A549 (cell line): ENCODE data around the gene SET. TPM values are rescaled to one million over a fixed set of nuclear protein-coding genes. Genes with fewer than 3 reads are reported as not detected.

Experiments used
- ATAC-seq, 2 experiments: fragments of 200-7000 bp in 1 of 2; fragments of >200 bp in 1 of 2; cut with Nextera tagmentation in 1 of 2; cut with Tn5 transposase in 1 of 2; 3 replicates each; pipeline versions ENCODE4 v1.8.0 to v1.9.1; 2018 to 2020; ENCODE audit warnings: mild to moderate bottlenecking in 1 of 2, moderate library complexity in 1 of 2
- CTCF ChIA-PET: fragments of 300-600 bp; sonication (Branson Sonifier 250); formaldehyde crosslinking; extraction: SDS; loops from one replicate; lab custom pipeline; 2021; ENCODE audit warnings: antibody characterized with exemption, inconsistent platforms; lab: Yijun Ruan, JAX
- POLR2A ChIA-PET: fragments of 350-600 bp; formaldehyde crosslinking; extraction: SDS; loops from one replicate; lab custom pipeline; 2021; ENCODE audit warnings: antibody characterized with exemption, inconsistent platforms; lab: Yijun Ruan, JAX
- DNase-seq, 2 experiments: peaks; one replicate each; pipeline versions ENCODE4 v3.0.0 to v3.0.0-alpha.2; 2011 to 2016; ENCODE audit warnings: low read depth in 1 of 2, low spot score in 1 of 2
- FAIRE-seq: peaks from 2 replicates; lab custom pipeline; 2011; peaks lifted over from hg19 to GRCh38; lab: Jason Lieb, UNC
- H3K27ac ChIP-seq, 2 experiments: fragments of >200 bp; sonication (Bioruptor Twin); formaldehyde crosslinking; 3 replicates each; pipeline ENCODE4 v1.5.1; 2016 to 2017
- H3K4me1 ChIP-seq: fragments of >200 bp; sonication (Bioruptor Twin); formaldehyde crosslinking; 3 replicates; pipeline ENCODE4 v1.6.1; 2016
- H3K4me2 ChIP-seq: fragments of >200 bp; sonication (Bioruptor Twin); formaldehyde crosslinking; 3 replicates; pipeline ENCODE4 v1.6.1; 2016
- H3K4me3 ChIP-seq: fragments of >200 bp; sonication (Bioruptor Twin); formaldehyde crosslinking; 3 replicates; pipeline ENCODE4 v1.5.1; 2016
- H3K9me3 ChIP-seq: fragments of >200 bp; sonication (Bioruptor Twin); formaldehyde crosslinking; 3 replicates; pipeline ENCODE4 v1.6.1; 2016
- CEBPB ChIP-seq, 2 experiments: fragments of >200 bp in 1 of 2; sonication (Bioruptor Twin) in 1 of 2; formaldehyde crosslinking in 1 of 2; IDR thresholded peaks; 2 replicates each; pipeline ENCODE4 v1.6.1; 2012 to 2016
- CHD2 ChIP-seq: fragments of 150-350 bp; IDR thresholded peaks from 2 replicates; pipeline ENCODE4 v1.6.1; 2014; ENCODE audit warnings: low read length; ENCODE audit not compliant: partially characterized antibody
- CHD4 ChIP-seq: fragments of 200-600 bp; sonication (generic); IDR thresholded peaks from 2 replicates; pipeline ENCODE4 v1.6.1; 2016; ENCODE audit warnings: antibody characterized with exemption, mild to moderate bottlenecking, borderline replicate concordance
- EHF ChIP-seq: fragments of 250-450 bp; sonication (Bioruptor Pico); IDR thresholded peaks from 2 replicates; pipeline ENCODE4 v1.5.0; 2020; ENCODE audit warnings: mild to moderate bottlenecking
- EP300 ChIP-seq, 2 experiments: fragments of >200 bp; sonication (Bioruptor Twin); formaldehyde crosslinking; IDR thresholded peaks; 2 replicates in 1 of 2; 3 replicates in 1 of 2; pipeline ENCODE4 v1.6.1; 2016 to 2017
- FOSB ChIP-seq: fragments of 250-450 bp; sonication (Bioruptor Pico); IDR thresholded peaks from 2 replicates; pipeline ENCODE4 v1.5.0; 2020; ENCODE audit warnings: mild to moderate bottlenecking, moderate library complexity
- FOSL2 ChIP-seq, 2 experiments: fragments of 450-650 bp in 1 of 2; fragments of >200 bp in 1 of 2; sonication (Bioruptor Twin) in 1 of 2; formaldehyde crosslinking; IDR thresholded peaks; 2 replicates each; pipeline versions ENCODE4 v1.5.0 to v1.6.1; 2016 to 2020; ENCODE audit warnings: mild to moderate bottlenecking in 1 of 2, moderate library complexity in 1 of 2
- FOXS1 ChIP-seq: fragments of 250-450 bp; sonication (Bioruptor Pico); IDR thresholded peaks from 2 replicates; pipeline ENCODE4 v1.5.0; 2020; ENCODE audit warnings: mild to moderate bottlenecking, moderate library complexity
- GATA3 ChIP-seq: IDR thresholded peaks from 2 replicates; pipeline ENCODE4 v1.6.1; 2012; ENCODE audit warnings: borderline replicate concordance
- HDAC2 ChIP-seq: fragments of 200-600 bp; sonication (generic); IDR thresholded peaks from 2 replicates; pipeline ENCODE4 v1.6.1; 2016
- JUNB ChIP-seq: fragments of >200 bp; sonication (Bioruptor Twin); formaldehyde crosslinking; IDR thresholded peaks from 2 replicates; pipeline ENCODE4 v1.6.1; 2016
- MAFK ChIP-seq: fragments of 450-650 bp; IDR thresholded peaks from 2 replicates; pipeline ENCODE4 v1.6.1; 2014; ENCODE audit not compliant: partially characterized antibody
- MAZ ChIP-seq: fragments of 150-350 bp; IDR thresholded peaks from 2 replicates; pipeline ENCODE4 v1.6.1; 2014; ENCODE audit warnings: antibody characterized with exemption, low read depth, low read length, borderline replicate concordance
- PHF8 ChIP-seq: fragments of 200-600 bp; sonication (generic); IDR thresholded peaks from 2 replicates; pipeline ENCODE4 v1.6.1; 2016; ENCODE audit warnings: low read depth, mild to moderate bottlenecking, antibody characterized with exemption, moderate library complexity, borderline replicate concordance
- POLR2A ChIP-seq: IDR thresholded peaks from 2 replicates; pipeline ENCODE4 v1.6.1; 2012; ENCODE audit warnings: mild to moderate bottlenecking, low read length
- RCOR1 ChIP-seq: fragments of 150-350 bp; IDR thresholded peaks from 2 replicates; pipeline ENCODE4 v1.6.1; 2014; ENCODE audit warnings: antibody characterized with exemption, low read length, low read depth
- ZSCAN20 ChIP-seq: fragments of 250-450 bp; sonication (Bioruptor Pico); IDR thresholded peaks from 2 replicates; pipeline ENCODE4 v1.8.0; 2022; ENCODE audit warnings: mild to moderate bottlenecking, moderate library complexity
- WGBS: methylation state at CpG from one replicate; pipeline ENCODE4 v1.1.6; 2017; ENCODE audit errors: missing lambda C conversion rate; 5-methylcytosine and 5-hydroxymethylcytosine counted together
- polyA plus RNA-seq, 4 experiments: library from polyadenylated mRNA; depleted of rRNA in 3 of 4; stranded (reverse); fragments of >200 nt; fragmentation: RNase III in 1 of 4; extraction: RNeasy Plus Mini Kit Qiagen cat#74134 plus additional on column Dnase treatment in 1 of 4; gene quantifications; 2 replicates in 3 of 4; 3 replicates in 1 of 4; pipeline ENCODE4 v1.2.3, GENCODE V29; 2011 to 2017
- TF ChIP-seq, protein P1 (sequence below): IDR thresholded peaks from 2 replicates; pipeline ENCODE4 v1.6.1; 2012
- TF ChIP-seq, protein P2 (sequence below): fragments of >200 bp; sonication (Bioruptor Twin); formaldehyde crosslinking; IDR thresholded peaks from 3 replicates; pipeline ENCODE4 v1.5.1; 2016
- TF ChIP-seq, protein P3 (sequence below): fragments of >200 bp; sonication (Bioruptor Twin); formaldehyde crosslinking; IDR thresholded peaks from 2 replicates; pipeline ENCODE4 v1.6.1; 2016
- TF ChIP-seq, protein P4 (sequence below): fragments of >200 bp; sonication (Bioruptor Twin); formaldehyde crosslinking; IDR thresholded peaks from 3 replicates; pipeline ENCODE4 v1.6.1; 2016

The SET gene
- polyA plus RNA-seq, 2 of the 4 experiments (the other 2 are of a cell fraction) = 518 to 538 TPM

DNA sequence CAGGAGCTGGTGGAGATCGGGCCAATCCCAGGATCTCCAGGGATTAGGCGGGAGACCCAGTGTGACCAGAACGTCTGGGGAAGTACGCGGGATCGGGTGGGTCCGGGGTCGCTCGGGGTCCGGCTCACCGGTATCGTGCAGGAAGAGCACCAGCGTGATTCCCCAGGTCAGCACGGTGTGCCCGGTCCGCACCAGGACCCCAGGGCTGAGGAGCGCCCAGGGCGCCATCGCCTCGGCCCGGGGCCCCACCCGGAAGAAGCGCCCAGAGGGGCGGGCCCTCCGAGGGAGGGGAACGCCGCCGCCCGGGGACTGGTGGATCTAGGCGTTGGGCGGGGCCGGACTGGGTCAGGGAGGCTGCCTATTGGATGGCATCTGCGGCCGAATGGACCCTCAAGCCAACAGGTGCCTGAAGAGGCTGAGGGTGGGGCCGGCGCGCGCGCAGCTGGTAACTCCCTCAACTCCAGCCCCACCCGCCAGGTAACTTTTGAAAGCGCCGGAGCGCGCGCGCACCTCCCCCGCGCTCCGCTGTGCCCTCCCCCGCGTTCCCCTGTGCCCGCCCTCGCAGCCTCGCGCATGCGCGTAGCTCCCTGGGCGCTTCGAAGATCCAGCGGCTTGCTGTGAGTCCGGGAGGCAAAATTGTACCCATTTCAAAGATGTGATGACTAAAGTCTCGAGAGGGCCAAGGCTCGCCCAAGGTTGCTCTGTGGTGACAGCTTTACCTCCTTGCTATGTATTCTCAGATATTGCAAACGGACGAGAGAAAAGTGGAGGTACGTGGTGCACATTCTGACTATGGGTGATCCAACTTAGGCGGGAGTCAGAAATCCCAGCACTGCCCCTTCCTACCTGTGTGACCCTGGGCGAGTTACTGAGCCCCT, 35.1 kb downstream of the SET start, which contains the start of gene ZDHHC12 (continued):
- TF ChIP-seq RCOR1 = peak; percentile 95

DNA sequence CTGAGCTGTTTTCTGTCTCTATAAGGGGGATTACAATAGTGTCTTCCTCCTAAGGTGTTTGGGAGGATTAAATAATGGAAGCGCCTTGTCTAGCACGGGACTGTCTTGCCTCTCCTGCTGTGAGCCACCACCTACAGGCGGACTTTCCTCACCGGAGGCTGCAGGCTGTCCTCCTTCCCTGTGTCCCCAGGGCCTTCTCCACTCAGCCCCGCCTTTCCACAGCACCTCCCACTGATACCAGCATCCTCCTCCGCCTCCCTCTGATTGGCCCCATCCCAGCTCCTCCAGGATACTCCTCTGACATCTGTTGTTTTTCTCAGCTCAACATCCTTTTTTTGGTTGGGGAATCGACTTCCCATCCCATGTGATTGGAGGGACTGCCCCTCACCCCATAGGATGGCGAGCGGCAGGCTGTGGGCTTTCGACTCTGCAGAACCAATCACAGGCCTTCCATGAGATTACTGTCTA, 35.8 kb downstream of the SET start:
- WGBS = 28% methylated on average over 10 of the region's 10 CpGs
- peak overlapping the region; percentile 81 for H3K4me3 ChIP-seq
- DNase-seq (peak; percentile 83 to 91), FAIRE-seq (no peak), ATAC-seq (peak; percentile 64 to 73)
- ChIA-PET CTCF (interaction anchor here (0.8 to 3.4 kb wide), 7 partner anchors 8 to 94 kb away, joined by 3 to 18 read pairs (median 4); partner anchors contain the start of gene ENDOG), POLR2A (interaction anchor here (0.6 to 1.4 kb wide), 11 partner anchors 8 to 223 kb away, joined by 3 to 11 read pairs (median 4); partner anchors contain the start of genes DOLK, ENDOG, NUP188 and SET)
- no peaks in the 10 kb centered on the region for H3K9me3 ChIP-seq
- H3K27ac ChIP-seq = peak overlapping the region; percentile 68 to 87
- H3K4me1 ChIP-seq = peaks cover 14% of the 10 kb centered on the region
- TF ChIP-seq, protein P1, sequence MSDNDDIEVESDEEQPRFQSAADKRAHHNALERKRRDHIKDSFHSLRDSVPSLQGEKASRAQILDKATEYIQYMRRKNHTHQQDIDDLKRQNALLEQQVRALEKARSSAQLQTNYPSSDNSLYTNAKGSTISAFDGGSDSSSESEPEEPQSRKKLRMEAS = no peak
- TF ChIP-seq JUNB (no peak), POLR2A (peak; percentile 49)
- H3K4me2 ChIP-seq = peak overlapping the region; percentile 93

DNA sequence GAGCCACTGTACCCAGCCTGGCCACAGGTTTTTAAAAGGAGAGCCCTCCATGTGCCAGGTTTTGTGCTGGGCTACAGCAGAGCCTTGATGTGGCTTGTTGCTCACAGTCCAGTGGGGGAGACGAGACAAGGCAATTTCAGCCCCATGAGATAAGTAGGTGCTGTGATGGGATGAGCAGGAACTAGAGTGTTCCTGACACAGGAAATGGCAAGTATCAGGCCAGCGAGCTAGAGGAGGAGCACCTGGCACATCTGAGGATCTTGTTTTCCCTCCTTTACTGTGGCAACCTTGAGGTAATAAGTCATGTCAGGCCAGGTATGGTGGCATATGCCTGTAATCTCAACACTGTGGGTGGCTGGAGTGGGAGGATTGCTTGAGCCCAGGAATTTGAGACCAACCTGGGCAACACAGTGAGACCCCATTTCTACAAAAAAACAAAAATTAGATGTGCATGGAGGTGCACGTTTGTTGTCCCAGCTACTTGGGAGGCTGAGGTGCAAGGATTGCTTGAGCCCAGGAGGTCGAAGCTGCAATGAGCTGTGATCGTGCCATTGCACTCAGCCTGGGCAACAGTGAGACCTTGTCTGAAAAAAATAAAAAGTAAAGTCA, 38.7 kb downstream of the SET start:
- Histone ChIP-seq H3K9me3 (no peaks in the 10 kb centered on the region), H3K27ac (no peak overlapping the region), H3K4me1 (peaks cover 10% of the 10 kb centered on the region), H3K4me2 (no peak overlapping the region), H3K4me3 (no peak overlapping the region)
- 94% methylated on average over 5 of the region's 5 CpGs for WGBS
- FAIRE-seq (no peak), ATAC-seq (no peak), DNase-seq (no peak)
- POLR2A ChIA-PET = no interaction called here
- CTCF ChIA-PET = interaction anchor here (1.6 to 3.4 kb wide), 2 partner anchors 26 to 93 kb away, joined by 4 to 9 read pairs; partner anchors contain the start of gene PKN3
- TF ChIP-seq MAFK (no peak), MAZ (no peak), RCOR1 (no peak), CHD4 (no peak), HDAC2 (no peak), EHF (CRISPR knock-in tag) (no peak), FOSL2 (IDR thresholded peaks at IDR 0.05) (no peak), FOSL2 (CRISPR knock-in tag; IDR thresholded peaks at IDR 0.05) (no peak), FOXS1 (CRISPR knock-in tag) (no peak), CHD2 (no peak)
- TF ChIP-seq, protein P2, sequence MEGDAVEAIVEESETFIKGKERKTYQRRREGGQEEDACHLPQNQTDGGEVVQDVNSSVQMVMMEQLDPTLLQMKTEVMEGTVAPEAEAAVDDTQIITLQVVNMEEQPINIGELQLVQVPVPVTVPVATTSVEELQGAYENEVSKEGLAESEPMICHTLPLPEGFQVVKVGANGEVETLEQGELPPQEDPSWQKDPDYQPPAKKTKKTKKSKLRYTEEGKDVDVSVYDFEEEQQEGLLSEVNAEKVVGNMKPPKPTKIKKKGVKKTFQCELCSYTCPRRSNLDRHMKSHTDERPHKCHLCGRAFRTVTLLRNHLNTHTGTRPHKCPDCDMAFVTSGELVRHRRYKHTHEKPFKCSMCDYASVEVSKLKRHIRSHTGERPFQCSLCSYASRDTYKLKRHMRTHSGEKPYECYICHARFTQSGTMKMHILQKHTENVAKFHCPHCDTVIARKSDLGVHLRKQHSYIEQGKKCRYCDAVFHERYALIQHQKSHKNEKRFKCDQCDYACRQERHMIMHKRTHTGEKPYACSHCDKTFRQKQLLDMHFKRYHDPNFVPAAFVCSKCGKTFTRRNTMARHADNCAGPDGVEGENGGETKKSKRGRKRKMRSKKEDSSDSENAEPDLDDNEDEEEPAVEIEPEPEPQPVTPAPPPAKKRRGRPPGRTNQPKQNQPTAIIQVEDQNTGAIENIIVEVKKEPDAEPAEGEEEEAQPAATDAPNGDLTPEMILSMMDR = no peak

DNA sequence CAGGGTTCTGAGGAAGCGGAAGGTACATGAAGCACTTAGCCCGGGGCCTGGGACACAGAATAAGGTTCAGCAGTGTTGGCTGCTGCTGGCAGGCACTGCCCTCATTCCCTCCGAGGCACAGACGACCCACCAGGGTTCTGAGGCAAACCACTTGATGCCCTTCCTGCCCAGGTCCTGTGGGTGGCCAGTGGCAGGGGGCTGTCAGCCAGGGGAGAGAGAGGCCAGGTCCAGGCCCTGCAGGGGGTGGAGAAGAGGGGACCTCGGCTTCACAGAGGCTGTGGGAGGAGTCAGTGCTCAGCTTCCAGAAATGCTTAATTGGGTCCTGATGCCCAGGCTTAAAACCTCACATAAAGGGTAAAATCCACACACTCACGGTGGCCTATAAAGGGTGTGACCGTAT, 39.3 kb downstream of the SET start:
- POLR2A ChIA-PET = no interaction called here
- CTCF ChIA-PET = interaction anchor here (0.6 to 1.6 kb wide), 2 partner anchors 26 to 64 kb away, joined by 3 to 4 read pairs; partner anchors contain the start of gene PKN3
- Histone ChIP-seq H3K4me1 (peaks cover 4% of the 10 kb centered on the region; the same call in 2 of the 3 replicates), H3K27ac (no peak overlapping the region), H3K9me3 (no peaks in the 10 kb centered on the region), H3K4me3 (no peak overlapping the region), H3K4me2 (no peak overlapping the region)
- ATAC-seq (no peak), DNase-seq (no peak), FAIRE-seq (no peak)
- WGBS = 67% methylated on average over 7 of the region's 7 CpGs
- TF ChIP-seq CEBPB (IDR thresholded peaks at IDR 0.05) (no peak), HDAC2 (no peak), EP300 (IDR thresholded peaks at IDR 0.05) (no peak), PHF8 (no peak), GATA3 (no peak), FOSB (no peak), JUNB (no peak), RCOR1 (no peak), ZSCAN20 (CRISPR knock-in tag) (no peak)
- TF ChIP-seq, protein P3, sequence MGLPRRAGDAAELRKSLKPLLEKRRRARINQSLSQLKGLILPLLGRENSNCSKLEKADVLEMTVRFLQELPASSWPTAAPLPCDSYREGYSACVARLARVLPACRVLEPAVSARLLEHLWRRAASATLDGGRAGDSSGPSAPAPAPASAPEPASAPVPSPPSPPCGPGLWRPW = no peak
- TF ChIP-seq, protein P2 = no peak
- TF ChIP-seq, protein P4, sequence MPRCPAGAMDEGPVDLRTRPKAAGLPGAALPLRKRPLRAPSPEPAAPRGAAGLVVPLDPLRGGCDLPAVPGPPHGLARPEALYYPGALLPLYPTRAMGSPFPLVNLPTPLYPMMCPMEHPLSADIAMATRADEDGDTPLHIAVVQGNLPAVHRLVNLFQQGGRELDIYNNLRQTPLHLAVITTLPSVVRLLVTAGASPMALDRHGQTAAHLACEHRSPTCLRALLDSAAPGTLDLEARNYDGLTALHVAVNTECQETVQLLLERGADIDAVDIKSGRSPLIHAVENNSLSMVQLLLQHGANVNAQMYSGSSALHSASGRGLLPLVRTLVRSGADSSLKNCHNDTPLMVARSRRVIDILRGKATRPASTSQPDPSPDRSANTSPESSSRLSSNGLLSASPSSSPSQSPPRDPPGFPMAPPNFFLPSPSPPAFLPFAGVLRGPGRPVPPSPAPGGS = no peak
